ENCODE results near the gene WDHD1.

- TF ChIP-seq, protein P1, sequence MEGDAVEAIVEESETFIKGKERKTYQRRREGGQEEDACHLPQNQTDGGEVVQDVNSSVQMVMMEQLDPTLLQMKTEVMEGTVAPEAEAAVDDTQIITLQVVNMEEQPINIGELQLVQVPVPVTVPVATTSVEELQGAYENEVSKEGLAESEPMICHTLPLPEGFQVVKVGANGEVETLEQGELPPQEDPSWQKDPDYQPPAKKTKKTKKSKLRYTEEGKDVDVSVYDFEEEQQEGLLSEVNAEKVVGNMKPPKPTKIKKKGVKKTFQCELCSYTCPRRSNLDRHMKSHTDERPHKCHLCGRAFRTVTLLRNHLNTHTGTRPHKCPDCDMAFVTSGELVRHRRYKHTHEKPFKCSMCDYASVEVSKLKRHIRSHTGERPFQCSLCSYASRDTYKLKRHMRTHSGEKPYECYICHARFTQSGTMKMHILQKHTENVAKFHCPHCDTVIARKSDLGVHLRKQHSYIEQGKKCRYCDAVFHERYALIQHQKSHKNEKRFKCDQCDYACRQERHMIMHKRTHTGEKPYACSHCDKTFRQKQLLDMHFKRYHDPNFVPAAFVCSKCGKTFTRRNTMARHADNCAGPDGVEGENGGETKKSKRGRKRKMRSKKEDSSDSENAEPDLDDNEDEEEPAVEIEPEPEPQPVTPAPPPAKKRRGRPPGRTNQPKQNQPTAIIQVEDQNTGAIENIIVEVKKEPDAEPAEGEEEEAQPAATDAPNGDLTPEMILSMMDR (IDR thresholded peaks at IDR 0.05), result no peak
- TF ChIP-seq POLR2A (IDR thresholded peaks at IDR 0.05) (no peak), EP300 (IDR thresholded peaks at IDR 0.05) (no peak)
Observed at GRCh38 chr14:55075628-55076175, 48.8 kb upstream of the WDHD1 start.

Data from ovary (tissue), 3 donors.